SKM-1 treated with dmso at 0.1 percent for 144 hours (cell line): Measurements from ENCODE around the gene MON2.
A peak's percentile ranks its signal among the peaks of the same experiment; 100 is the strongest.
"Not testable (repeated sequence)": the region's sequence is repeated elsewhere in the genome, so short reads cannot be mapped to it uniquely, and the experiment has no call there.

Source experiments
- DNase-seq: peaks from one replicate; lab custom pipeline; 2025; ENCODE audit not compliant: unreplicated experiment; lab: John Stamatoyannopoulos, UW

MON2 gene, protein sequence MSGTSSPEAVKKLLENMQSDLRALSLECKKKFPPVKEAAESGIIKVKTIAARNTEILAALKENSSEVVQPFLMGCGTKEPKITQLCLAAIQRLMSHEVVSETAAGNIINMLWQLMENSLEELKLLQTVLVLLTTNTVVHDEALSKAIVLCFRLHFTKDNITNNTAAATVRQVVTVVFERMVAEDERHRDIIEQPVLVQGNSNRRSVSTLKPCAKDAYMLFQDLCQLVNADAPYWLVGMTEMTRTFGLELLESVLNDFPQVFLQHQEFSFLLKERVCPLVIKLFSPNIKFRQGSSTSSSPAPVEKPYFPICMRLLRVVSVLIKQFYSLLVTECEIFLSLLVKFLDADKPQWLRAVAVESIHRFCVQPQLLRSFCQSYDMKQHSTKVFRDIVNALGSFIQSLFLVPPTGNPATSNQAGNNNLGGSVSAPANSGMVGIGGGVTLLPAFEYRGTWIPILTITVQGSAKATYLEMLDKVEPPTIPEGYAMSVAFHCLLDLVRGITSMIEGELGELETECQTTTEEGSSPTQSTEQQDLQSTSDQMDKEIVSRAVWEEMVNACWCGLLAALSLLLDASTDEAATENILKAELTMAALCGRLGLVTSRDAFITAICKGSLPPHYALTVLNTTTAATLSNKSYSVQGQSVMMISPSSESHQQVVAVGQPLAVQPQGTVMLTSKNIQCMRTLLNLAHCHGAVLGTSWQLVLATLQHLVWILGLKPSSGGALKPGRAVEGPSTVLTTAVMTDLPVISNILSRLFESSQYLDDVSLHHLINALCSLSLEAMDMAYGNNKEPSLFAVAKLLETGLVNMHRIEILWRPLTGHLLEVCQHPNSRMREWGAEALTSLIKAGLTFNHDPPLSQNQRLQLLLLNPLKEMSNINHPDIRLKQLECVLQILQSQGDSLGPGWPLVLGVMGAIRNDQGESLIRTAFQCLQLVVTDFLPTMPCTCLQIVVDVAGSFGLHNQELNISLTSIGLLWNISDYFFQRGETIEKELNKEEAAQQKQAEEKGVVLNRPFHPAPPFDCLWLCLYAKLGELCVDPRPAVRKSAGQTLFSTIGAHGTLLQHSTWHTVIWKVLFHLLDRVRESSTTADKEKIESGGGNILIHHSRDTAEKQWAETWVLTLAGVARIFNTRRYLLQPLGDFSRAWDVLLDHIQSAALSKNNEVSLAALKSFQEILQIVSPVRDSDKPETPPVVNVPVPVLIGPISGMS (N-terminal part only)

GRCh38 chr12:62466594-62467491 is at the start of gene MON2:
Gene MON2, plus strand, starts transcription at chr12:62466826. Its CDS starts 382 bp downstream, at chr12:62467208.
- peak; percentile 21 for DNase-seq

- DNase-seq: no peak
These were observed 40.5 kb upstream of the MON2 start for GRCh38 chr12:62426089-62426488.

DNA sequence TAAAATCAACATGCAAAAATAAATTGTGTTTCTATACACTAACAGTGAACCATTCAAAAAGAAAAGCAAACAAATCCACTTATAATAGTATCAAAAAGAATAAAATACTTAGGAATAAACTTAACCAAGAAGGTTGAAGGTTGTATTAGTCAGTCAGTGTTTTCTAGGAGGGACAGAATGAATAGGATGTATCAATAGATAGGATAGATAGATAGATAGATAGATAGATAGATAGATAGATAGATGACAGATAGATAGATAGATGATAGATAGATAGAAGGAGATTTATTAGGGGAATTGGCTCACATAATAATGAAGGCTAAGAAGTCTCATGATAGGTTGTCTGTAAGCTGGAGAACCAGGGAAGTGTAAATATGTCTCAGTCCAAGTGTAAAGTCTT is 37.2 kb upstream of the MON2 start:
- no peak for DNase-seq

DNA sequence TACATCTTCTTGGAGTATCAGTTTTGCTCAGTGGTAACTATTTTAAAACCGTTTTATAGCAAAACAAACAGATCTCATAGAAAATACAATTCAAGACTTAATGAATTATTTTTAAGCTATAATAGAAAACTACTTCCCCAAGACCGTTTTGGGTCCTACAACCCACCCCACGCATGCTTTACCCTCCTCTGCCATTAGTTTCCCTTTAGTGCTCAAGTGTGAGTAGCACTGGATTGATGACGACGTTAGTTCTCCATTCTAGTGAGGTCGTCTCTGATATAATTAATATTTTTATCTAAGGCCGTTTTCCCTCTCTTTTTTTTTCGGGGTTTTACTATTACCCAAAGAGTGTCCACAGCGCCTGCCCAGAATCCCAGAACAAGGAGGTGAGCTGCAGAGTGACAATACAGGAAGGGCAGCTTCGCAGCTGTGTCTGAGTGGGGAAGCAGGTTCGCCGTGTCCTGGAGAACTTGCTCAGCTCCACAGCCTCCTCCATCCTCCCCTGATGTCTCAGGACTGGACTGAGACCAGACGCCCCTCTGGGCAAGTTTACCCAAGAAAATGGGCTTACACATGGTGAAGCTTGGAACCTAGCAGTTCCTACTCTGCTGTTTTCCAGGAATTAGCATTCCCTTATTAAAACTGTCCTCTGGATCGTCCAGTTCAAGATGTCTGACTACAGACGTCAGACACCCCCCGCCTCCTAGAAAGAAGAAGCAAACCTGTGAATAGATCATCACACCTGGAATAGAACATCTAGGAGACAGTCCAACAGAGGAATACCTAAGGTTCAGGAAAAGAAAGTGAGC is 31.9 kb upstream of the MON2 start:
- no peak for DNase-seq

DNA sequence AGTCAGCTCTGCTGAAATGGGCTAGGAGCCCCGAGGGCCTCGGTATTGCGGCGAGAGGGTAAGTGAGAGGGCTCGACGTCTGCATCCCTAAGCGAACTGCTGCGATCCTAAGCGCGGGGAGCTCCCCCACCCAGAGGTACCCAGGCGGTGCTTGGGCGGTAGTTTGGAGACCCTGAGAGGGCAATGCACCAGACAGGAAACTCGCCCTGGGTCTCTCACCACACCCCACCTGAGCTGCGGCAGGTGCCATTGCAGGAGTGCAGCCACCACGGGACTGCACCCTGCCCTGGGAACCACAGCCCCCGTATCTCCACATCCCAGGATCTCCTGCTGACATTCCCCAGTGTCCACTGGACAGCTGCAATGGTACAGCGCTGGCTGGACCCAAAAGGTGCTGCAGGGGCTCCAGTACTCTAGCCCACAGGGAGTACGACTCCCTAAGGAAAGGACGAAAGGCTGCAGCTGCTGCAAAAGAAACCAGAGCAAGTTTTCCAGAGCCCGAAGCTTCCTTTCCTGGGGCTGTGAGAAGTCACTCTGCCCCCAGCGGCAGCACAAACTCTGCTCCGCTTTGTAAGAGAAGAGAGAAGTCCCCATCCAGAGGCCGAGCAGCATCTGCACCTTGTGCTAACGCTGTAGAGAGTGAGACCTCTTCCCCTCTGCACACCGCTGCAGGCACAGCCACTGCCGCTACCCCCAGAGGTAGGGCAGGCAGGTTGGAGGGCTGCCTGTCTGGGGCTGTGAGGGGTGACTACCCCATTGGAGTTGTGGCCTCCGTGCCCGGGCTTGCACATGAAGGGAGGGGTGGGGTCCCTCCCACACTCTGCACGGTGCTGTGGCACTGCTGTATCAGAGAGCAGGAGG is 31.1 kb upstream of the MON2 start:
- peak; percentile 8 for DNase-seq

DNA sequence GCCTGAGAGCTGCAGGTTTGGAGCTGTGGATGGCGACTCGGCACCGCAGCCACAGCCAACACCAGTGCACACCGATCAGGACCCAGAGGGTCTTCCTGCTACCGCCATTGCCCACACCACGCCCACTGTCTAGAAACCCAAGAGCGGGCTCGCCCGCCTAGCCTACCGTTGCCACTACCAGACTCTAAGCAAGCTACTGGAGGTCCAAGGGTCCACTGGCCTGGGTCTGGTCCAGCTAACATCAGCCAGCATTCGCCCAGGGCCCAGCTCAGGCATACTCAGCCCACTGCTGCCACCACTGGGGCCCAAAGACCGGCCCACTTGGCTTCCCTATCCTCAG is 30.5 kb upstream of the MON2 start:
- no peak for DNase-seq

DNA sequence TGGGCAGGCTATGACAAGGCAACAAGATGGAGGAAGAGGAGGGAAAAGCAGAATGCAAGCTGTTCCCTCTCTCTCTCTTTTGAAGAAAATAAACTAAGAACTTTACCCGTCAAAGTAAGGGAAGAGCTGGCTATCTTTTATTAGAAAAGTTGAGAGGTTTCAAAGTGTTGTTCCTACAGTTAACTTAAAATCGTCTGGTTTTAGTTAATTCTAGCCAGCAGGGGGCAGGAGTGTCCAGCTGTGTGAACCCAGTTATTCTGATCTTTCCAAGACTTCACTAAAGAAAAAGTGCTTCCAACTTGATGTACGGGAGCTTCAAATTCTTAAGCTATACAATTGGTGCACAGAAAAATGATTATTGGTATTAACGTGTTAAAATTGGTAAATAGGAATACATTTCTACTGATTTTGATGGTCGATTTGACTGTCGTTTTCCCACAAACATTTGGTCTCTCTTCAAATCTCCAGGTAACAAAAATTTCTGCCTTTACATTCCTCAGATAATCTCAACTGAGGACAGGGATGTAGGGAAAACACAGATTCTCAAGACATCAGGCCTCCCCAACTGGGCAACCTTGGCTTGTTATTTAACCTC is 28.4 kb upstream of the MON2 start:
- peak; percentile 4 for DNase-seq

DNA sequence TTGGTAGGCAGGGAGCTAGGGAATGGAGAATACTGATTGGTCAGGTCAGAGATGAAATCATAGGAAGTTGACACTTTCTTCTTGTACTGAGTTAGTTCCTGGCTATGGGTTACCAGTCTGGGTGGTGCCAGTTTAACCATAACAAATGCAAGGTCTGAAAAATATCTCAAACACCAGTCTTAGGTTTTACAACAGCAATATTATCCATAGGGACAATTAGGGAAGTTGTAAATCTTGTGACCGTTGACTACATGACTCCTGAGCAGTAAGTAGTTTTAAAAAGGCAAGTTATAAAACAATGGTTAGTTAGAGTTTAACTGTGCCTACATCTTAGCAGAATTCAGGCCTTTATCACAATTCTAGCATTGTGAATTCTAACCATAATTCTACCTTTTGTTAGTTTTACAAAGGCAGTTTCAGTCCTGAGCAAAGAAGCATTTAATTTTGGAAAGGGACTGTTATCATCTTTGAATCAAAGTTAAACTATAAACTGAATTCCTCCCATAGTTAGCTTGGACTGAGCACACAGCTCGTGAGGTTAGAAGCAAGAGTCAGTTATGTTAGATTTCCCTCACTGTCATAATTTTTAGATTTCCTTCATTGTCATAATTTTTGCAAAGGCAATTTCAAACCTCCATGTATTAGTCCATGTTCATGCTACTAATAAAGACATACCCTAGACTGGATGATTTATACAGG is 19.7 kb upstream of the MON2 start:
- DNase-seq: no peak

GRCh38 chr12:62448436-62448835 is 18.2 kb upstream of the MON2 start:
- no peak for DNase-seq

GRCh38 chr12:62455429-62455828 is 11.2 kb upstream of the MON2 start:
- not testable (repeated sequence) for DNase-seq

- DNase-seq: no peak
These were observed 8.0 kb upstream of the MON2 start for GRCh38 chr12:62458626-62459025.

- DNase-seq: no peak
These were observed 6.7 kb upstream of the MON2 start for GRCh38 chr12:62459976-62460375.

- DNase-seq: not testable (repeated sequence)
These were observed 5.3 kb upstream of the MON2 start for GRCh38 chr12:62461171-62461837.

GRCh38 chr12:62463252-62463651 is 3.4 kb upstream of the MON2 start:
- not testable (repeated sequence) for DNase-seq

DNA sequence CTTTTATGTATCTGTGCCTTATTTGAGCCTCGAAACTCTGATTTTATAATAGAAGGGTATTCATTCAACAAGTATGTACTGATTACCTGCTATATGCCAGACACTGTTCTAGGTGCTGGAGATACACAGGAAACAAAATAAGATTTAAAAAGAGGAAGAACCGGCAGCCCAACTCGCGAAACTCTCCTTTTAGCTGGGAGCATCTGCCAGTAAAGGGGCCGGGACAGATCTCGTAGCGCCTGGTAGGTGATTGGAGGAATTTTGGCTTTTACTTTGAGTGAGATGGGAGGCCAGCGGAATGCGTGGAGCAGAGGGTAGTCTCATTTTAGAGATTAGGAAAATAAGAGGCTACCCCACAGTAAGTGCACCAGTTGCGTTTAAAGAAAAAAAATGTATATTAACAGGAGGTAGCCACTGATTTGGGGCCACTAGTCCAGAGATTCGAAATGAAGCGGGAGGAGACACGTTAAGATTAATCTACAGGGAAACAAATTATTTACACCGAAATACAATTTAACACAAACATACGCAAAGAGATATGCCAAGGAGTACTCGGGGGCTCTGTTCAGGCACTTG is 520 bp upstream of the MON2 start:
- DNase-seq: peak; percentile 6

GRCh38 chr12:62468397-62468796 is 1.8 kb downstream of the MON2 start:
- DNase-seq: no peak

GRCh38 chr12:62468935-62469334 is 2.3 kb downstream of the MON2 start:
- no peak for DNase-seq
